ENCODE data around the gene NUP62.

DNA sequence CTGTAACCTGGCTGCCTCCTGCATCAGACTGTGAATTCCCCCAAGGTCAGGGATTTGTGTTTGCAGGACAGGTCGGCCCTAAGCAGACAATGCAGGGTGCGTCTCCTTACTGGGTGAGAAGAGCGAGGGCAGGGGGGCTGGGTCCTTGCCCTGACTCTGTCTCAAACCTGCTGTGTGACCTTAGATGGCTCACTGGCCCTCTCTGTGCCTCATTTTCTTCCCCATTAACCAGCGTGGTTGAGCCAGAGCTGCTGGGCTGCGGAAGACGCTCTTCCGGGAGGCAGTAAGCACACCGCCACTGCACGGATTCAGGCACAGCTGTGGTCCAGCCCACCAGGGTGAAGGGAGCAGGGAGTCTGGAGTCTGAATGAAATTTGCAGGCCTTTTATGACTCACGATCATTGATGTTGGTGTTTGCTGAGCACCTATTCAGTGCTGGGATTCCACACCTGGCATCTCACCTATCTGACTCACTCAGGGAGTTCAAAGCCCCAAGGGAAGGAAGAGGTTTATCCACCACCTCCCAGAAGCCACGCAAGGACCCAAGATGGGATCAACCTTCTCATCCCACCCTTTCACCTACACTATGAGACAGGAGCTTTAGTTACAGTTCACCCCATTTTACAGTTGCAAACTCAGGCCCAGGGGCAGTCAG lies 54.7 kb downstream of the NUP62 start:
- no peak for TF ChIP-seq POLR2A (IDR thresholded peaks at IDR 0.05; ENCODE audit: low read length)
- no peak for TF ChIP-seq GATA1 (IDR thresholded peaks at IDR 0.05; ENCODE audit: low read depth, low read length)
